ENCODE results near the gene C16orf90. TPM values are rescaled to one million over a fixed set of nuclear protein-coding genes. Genes with fewer than 3 reads are reported as not detected.

Gene C16orf90
- total RNA-seq, 2 experiments from 2014 or later, result not detected

DNA sequence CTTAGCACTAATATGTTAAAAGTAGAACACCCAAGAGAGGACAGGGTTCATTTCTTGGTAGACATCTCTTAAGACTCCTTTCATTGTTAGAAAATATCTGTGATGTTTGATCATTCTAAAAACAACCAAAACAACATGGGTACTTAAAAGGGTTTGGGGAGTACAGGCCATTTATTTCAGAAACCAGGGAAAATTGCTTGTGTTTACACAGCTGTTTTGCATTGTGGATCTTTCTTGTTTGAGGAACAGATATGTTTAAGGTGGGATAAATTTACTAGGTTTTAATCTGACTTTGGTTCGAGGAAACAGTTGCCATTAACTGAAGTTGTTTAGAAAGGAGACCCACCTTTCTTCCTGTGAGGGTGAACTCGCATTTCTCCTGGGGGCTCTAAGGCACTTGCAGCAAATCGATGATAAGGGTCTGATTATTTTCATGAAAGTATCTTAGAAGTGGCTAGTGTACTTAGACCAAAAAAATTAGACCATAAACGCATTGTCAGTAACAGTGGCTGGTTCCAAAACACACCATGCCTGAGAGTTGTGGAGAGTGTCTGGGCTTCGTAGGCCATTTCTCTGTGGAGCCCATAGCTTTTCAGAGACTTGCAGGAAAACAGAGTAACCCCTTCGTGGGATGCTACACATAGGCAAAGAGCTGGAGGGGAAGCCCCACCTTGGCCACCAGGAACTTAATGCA is 23.1 kb upstream of the C16orf90 start:
- peaks cover 83% of the 10 kb centered on the region for H3K36me3 Mint-ChIP-seq (ENCODE audit: low read depth)
- no peak for DNase-seq
- POLR2A ChIA-PET, result no interaction called here

DNA sequence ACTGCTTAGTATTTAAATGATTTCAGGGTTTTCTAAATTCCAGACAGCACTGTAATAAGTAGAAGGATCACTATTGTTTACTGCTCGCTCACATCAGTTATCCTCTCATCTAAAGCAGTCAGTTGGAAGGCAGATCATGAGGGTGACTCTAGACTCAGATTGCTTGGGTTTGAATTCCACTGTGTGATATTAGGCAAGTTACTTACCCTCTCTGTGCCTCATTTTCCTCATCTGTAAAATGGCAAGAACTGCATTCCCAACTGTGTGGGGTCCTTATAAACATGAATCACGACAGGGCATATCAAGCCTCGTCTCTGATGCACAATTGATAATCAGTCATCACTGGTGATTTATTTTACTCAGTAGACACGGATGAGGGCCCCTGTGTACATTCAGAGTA is 20.6 kb upstream of the C16orf90 start:
- peaks cover 84% of the 10 kb centered on the region for H3K36me3 ChIP-seq (ENCODE audit: insufficient read depth, low read length)
- no peaks in the 10 kb centered on the region for H3K9me3 Mint-ChIP-seq
- peaks cover 88% of the 10 kb centered on the region for H3K36me3 Mint-ChIP-seq (ENCODE audit: low read depth)
- ChIA-PET CTCF (no interaction called here), POLR2A (no interaction called here)
- TF ChIP-seq, protein P1, sequence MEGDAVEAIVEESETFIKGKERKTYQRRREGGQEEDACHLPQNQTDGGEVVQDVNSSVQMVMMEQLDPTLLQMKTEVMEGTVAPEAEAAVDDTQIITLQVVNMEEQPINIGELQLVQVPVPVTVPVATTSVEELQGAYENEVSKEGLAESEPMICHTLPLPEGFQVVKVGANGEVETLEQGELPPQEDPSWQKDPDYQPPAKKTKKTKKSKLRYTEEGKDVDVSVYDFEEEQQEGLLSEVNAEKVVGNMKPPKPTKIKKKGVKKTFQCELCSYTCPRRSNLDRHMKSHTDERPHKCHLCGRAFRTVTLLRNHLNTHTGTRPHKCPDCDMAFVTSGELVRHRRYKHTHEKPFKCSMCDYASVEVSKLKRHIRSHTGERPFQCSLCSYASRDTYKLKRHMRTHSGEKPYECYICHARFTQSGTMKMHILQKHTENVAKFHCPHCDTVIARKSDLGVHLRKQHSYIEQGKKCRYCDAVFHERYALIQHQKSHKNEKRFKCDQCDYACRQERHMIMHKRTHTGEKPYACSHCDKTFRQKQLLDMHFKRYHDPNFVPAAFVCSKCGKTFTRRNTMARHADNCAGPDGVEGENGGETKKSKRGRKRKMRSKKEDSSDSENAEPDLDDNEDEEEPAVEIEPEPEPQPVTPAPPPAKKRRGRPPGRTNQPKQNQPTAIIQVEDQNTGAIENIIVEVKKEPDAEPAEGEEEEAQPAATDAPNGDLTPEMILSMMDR (IDR thresholded peaks at IDR 0.05), result no peak
- no peak overlapping the region for H3K4me3 Mint-ChIP-seq
- DNase-seq, result no peak
- H3K27me3 ChIP-seq (ENCODE audit: control insufficient read depth in 1 of 2, insufficient read depth in 2 of 2, low read length in 2 of 2), result no peaks in the 10 kb centered on the region
- H3K9me3 ChIP-seq (ENCODE audit: control insufficient read depth in 1 of 2, insufficient read depth in 1 of 2, low read length in 2 of 2), result no peaks in the 10 kb centered on the region
- intact Hi-C loops (cut with DNase I, micrococcal nuclease), result no loop called here
- H3K4me1 Mint-ChIP-seq (ENCODE audit: low read depth), result peaks cover 8% of the 10 kb centered on the region
- H3K4me1 ChIP-seq (ENCODE audit: insufficient read depth, low read length), result peaks cover 11% of the 10 kb centered on the region
- no peak overlapping the region for H3K27ac Mint-ChIP-seq
- no peak overlapping the region for H3K4me3 ChIP-seq (ENCODE audit: low read length)
- no peak overlapping the region for H3K27ac ChIP-seq (ENCODE audit: low read depth in 1 of 2, low read length in 2 of 2)
- ATAC-seq (ENCODE audit: poor library complexity), result no peak
- H3K27me3 Mint-ChIP-seq, result no peaks in the 10 kb centered on the region

More for the DNA sequence above, 23.1 kb upstream of the C16orf90 start:
- no peak for ATAC-seq (ENCODE audit: poor library complexity)
- no peaks in the 10 kb centered on the region for H3K27me3 Mint-ChIP-seq
- H3K9me3 Mint-ChIP-seq, result no peaks in the 10 kb centered on the region
- no peak overlapping the region for H3K27ac Mint-ChIP-seq
- Histone ChIP-seq H3K27me3 (ENCODE audit: control insufficient read depth in 1 of 2, insufficient read depth in 2 of 2, low read length in 2 of 2) (no peaks in the 10 kb centered on the region), H3K27ac (ENCODE audit: low read depth in 1 of 2, low read length in 2 of 2) (no peak overlapping the region), H3K9me3 (ENCODE audit: control insufficient read depth in 1 of 2, insufficient read depth in 1 of 2, low read length in 2 of 2) (no peaks in the 10 kb centered on the region), H3K4me3 (ENCODE audit: low read length) (no peak overlapping the region), H3K36me3 (ENCODE audit: insufficient read depth, low read length) (peaks cover 74% of the 10 kb centered on the region), H3K4me1 (ENCODE audit: insufficient read depth, low read length) (no peaks in the 10 kb centered on the region)
- no peak overlapping the region for H3K4me3 Mint-ChIP-seq
- no peaks in the 10 kb centered on the region for H3K4me1 Mint-ChIP-seq (ENCODE audit: low read depth)
- CTCF ChIA-PET, result interaction anchor here (1.5 kb wide), 1 partner anchor 9 kb away, joined by 3 read pairs; no protein-coding TSS in a partner anchor
- intact Hi-C loops (cut with DNase I, micrococcal nuclease), result no loop called here
- TF ChIP-seq, protein P1 (IDR thresholded peaks at IDR 0.05), result no peak

DNA sequence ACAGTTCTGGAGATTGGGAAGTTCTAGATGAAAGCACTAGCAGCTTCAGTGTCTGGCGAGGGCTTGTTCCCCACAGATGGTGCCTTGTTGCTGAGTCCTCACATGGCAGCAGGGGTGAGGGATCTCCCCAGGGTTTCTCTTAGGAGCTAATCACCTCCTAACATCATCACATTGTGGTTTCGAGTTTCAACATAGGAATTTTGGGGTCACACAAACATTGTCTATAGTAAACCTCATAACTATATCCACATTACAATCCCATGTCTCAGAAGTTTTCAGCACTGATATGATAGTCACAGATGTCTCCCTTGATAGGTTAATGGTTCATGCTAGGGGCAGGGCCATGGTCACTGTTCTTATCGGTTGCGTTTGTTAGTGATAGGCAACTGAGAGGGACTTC is 19.3 kb upstream of the C16orf90 start:
- Histone ChIP-seq H3K27ac (ENCODE audit: low read depth in 1 of 2, low read length in 2 of 2) (no peak overlapping the region), H3K36me3 (ENCODE audit: insufficient read depth, low read length) (peaks cover 75% of the 10 kb centered on the region), H3K27me3 (ENCODE audit: control insufficient read depth in 1 of 2, insufficient read depth in 2 of 2, low read length in 2 of 2) (no peaks in the 10 kb centered on the region), H3K4me1 (ENCODE audit: insufficient read depth, low read length) (peaks cover 23% of the 10 kb centered on the region), H3K9me3 (ENCODE audit: control insufficient read depth in 1 of 2, insufficient read depth in 1 of 2, low read length in 2 of 2) (no peaks in the 10 kb centered on the region), H3K4me3 (ENCODE audit: low read length) (no peak overlapping the region)
- Mint-ChIP-seq H3K9me3 (no peaks in the 10 kb centered on the region), H3K27ac (no peak overlapping the region), H3K4me1 (ENCODE audit: low read depth) (peaks cover 19% of the 10 kb centered on the region), H3K27me3 (no peaks in the 10 kb centered on the region), H3K36me3 (ENCODE audit: low read depth) (peaks cover 85% of the 10 kb centered on the region), H3K4me3 (no peak overlapping the region)
- ATAC-seq (ENCODE audit: poor library complexity), result no peak
- peak in 1 of 14 experiments; percentile 0 for DNase-seq
- ChIA-PET POLR2A (no interaction called here), CTCF (no interaction called here)
- TF ChIP-seq, protein P1 (IDR thresholded peaks at IDR 0.05), result no peak
- intact Hi-C loops (cut with DNase I, micrococcal nuclease), result no loop called here

Data from CD4-positive, alpha-beta T cell (primary cell).